ENCODE results near the gene KMT2D.

KMT2D gene

GRCh38 chr12:49092816-49093406, 32.3 kb upstream of the KMT2D start:
- Mint-ChIP-seq H3K4me1 (peaks cover 39 to 54% of the 10 kb centered on the region in 2 donors), H3K4me3 (no peak overlapping the region), H3K9me3 (no peaks in the 10 kb centered on the region), H3K27me3 (peaks cover 59 to 60% of the 10 kb centered on the region in 2 donors), H3K36me3 (peaks cover 9 to 25% of the 10 kb centered on the region in 2 donors), H3K27ac (no peak overlapping the region)
- no peak for ATAC-seq (replicated peaks)
- no peak for DNase-seq

GRCh38 chr12:49092086-49092815, 31.7 kb upstream of the KMT2D start:
- peak; percentile 56 for DNase-seq
- Mint-ChIP-seq H3K4me3 (peak overlapping the region; percentile 70 to 71), H3K36me3 (peaks cover 9 to 20% of the 10 kb centered on the region in 2 donors), H3K27ac (peak overlapping the region; percentile 26), H3K9me3 (no peaks in the 10 kb centered on the region), H3K27me3 (peaks cover 59 to 60% of the 10 kb centered on the region in 2 donors), H3K4me1 (peaks cover 41 to 55% of the 10 kb centered on the region in 2 donors)
- peak; percentile 40 to 55 for ATAC-seq (replicated peaks)

DNA sequence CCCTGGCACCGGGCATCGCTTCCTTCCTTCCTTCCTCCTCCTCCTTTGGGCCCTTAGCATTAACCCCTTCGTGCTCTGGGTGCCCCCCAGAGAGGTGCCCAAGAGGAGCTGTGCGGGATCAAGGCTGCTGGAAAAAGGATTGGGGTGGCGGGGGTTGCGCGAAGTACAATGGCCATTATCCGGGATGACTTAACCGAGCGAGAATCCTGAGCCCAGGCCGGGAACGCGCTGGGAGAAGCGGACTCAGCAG, 31.2 kb upstream of the KMT2D start:
- DNase-seq (no peak), ATAC-seq (replicated peaks) (no peak)
- peaks cover 59 to 61% of the 10 kb centered on the region in 2 donors for H3K27me3 Mint-ChIP-seq
- H3K4me3 Mint-ChIP-seq: peak overlapping the region; percentile 70 to 71
- H3K36me3 Mint-ChIP-seq: peaks cover 9 to 18% of the 10 kb centered on the region in 2 donors
- peak overlapping the region; percentile 26 for H3K27ac Mint-ChIP-seq
- H3K9me3 Mint-ChIP-seq: no peaks in the 10 kb centered on the region
- peaks cover 41 to 55% of the 10 kb centered on the region in 2 donors for H3K4me1 Mint-ChIP-seq

DNA sequence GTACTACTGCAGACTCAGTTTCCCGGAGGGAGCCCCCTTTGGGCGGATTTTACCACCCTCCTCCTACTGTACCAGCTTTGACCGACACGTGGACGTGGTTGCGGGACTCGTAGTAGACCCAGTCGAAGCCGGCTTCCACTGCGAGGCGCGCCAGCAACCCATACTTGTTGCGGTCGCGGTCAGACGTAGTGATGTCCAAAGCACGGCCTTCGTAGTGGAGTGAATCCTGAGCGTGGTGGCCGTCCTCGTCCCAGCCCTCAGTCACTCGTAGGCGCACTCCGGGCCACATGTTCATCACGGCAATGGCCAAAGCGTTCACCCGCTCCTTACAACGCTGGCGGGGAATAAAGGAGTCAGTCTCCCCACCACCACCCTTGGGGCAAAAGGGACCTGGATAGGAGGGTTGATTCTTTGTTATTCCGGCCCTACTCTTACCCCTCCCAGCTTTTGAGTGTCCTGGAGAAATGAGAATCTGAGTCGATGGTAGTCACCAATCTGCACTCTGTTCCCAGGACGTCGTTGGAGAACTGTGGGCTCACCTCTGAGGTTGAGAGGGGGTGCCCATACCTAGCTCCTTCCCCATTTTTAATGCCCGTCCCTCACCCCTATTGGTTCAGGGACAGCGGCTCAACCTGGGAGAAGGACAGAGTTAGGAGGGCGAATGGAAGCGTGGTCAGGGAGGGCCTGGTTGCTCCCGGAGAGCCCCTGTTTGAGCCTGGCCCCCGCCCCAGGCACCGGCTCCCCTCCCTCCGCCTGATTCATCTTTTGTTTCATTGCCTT, 30.7 kb upstream of the KMT2D start:
- peaks cover 59 to 66% of the 10 kb centered on the region in 2 donors for H3K27me3 Mint-ChIP-seq
- peak overlapping the region; percentile 88 for H3K27ac Mint-ChIP-seq
- H3K4me3 Mint-ChIP-seq: peak overlapping the region; percentile 72 to 79

DNA sequence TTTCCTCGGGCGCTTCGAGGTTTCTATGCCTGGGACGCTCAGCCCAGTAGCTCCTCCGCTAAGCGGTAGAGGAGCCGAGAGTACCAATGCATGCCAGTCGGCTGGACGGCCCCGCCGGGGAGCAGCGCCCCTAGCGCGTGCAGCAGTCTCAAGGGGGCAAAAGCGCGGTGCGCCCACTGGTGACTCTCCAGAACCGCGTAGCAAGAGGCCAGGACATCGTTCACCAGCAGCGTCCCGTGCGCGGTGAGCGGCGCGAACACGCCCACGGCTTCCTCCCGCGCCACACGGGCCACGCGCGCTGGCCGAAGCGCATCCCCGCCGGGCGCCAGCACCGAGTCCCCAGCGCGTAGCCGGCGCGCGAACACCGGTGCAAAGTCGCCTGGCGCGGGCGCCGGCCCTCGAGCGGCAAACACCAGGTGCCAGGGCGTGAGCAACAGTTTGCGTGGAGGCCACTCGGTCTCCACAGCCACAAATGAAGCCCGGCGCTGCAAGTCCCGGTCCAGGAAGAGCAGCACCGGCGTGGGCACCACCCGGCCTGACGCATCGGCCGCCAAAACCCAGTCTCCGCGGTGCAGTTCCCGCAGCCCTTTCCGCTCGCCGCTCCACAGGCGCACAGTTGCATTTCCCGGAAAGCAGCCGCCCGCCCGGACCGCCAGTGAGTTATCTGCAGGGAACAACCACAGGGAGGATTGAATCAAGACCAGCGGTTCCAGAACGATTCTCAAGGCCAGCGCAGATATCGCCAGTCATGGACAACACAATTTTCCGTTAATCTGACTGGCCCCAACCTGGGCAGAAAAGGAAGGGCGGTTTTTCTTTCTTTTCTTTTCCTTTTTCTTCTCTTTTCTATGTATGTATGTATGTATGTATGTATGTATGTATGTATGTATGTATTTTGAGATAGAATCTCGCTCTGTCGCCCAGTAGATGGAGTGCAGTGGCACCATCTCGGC, 29.5 kb upstream of the KMT2D start:
- peaks cover 38 to 55% of the 10 kb centered on the region in 2 donors for H3K4me1 Mint-ChIP-seq
- peaks cover 0 to 4% of the 10 kb centered on the region in 2 donors for H3K36me3 Mint-ChIP-seq
- DNase-seq (peak; percentile 28), ATAC-seq (replicated peaks) (peak; percentile 22 to 23)
- H3K27ac Mint-ChIP-seq: peak overlapping the region; percentile 67
- no peaks in the 10 kb centered on the region for H3K9me3 Mint-ChIP-seq
- peaks cover 52 to 66% of the 10 kb centered on the region in 2 donors for H3K27me3 Mint-ChIP-seq
- H3K4me3 Mint-ChIP-seq: peak overlapping the region; percentile 77 to 83

More for the DNA sequence above, 30.7 kb upstream of the KMT2D start:
- no peaks in the 10 kb centered on the region for H3K9me3 Mint-ChIP-seq
- peaks cover 8 to 13% of the 10 kb centered on the region in 2 donors for H3K36me3 Mint-ChIP-seq
- H3K4me1 Mint-ChIP-seq: peaks cover 41 to 55% of the 10 kb centered on the region in 2 donors
- DNase-seq (no peak), ATAC-seq (replicated peaks) (no peak)

DNA sequence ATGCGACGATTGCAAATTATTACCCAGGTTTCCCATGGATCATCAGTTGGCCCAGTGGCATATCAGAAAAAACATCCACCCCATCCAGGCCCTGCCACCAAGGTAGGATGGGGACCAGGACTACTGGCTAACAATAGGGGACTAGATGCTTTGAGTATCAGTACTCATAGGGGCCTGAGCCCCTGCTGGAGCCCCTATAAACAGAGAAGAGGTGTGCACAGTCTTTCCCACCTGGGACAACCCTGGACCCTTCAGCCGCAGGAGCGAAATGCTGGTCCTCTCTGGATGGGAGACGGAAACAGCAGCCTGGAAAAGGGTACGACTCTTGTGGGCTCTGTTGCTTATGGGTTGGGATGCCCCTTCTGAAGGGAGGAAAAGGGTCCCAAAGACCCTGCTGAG, 28.3 kb upstream of the KMT2D start:
- peak overlapping the region in 1 of 2 donors; percentile 23 for H3K4me3 Mint-ChIP-seq
- no peaks in the 10 kb centered on the region for H3K9me3 Mint-ChIP-seq
- no peak for DNase-seq

DNA sequence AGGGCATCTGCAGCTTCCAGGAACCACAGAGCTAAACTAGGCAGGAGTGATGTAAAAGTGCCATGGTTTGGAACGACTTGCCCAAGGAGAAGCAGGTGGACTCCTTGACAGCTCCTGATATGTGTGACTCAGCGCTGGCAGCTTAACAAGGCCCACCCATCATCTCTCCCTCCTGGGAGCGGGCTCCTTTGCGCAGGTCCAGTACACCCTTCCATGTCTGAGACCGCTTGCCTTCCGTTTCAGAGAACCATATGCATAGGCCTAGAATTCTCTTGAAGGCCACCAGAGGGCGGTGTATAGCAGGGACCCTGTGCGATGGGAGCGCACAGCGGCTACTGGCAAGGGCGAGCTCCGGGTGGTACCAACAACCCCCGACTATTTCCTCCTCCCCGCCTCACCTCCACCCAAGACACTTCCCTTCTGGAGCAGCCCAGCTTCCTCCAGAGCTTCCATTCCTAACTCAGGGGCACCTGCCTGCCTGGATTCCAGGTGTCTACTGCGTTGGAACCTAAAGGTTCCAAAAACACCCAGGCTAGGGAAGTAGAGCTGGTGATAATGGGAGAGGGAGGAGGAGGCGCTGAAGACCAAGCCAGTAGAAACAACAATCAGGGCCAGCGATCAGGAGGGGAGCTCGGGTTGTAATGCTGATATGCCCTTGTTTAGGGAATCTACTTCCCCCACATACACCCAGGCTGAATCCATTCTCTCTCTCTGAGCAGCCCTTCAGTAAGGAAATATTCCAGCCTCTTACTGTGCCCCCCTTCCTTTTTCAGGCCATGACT, 27.7 kb upstream of the KMT2D start:
- ATAC-seq (replicated peaks) (peak; percentile 93 to 94), DNase-seq (peak; percentile 63)
- H3K9me3 Mint-ChIP-seq: no peaks in the 10 kb centered on the region
- H3K27me3 Mint-ChIP-seq: peaks cover 40 to 54% of the 10 kb centered on the region in 2 donors
- H3K4me3 Mint-ChIP-seq: peak overlapping the region; percentile 23 to 62
- H3K4me1 Mint-ChIP-seq: peaks cover 30 to 43% of the 10 kb centered on the region in 2 donors
- H3K36me3 Mint-ChIP-seq: peaks cover 0 to 3% of the 10 kb centered on the region in 2 donors
- H3K27ac Mint-ChIP-seq: no peak overlapping the region

More for the DNA sequence above, 28.3 kb upstream of the KMT2D start:
- no peak overlapping the region for H3K27ac Mint-ChIP-seq
- peaks cover 34 to 49% of the 10 kb centered on the region in 2 donors for H3K4me1 Mint-ChIP-seq
- H3K27me3 Mint-ChIP-seq: peaks cover 46 to 60% of the 10 kb centered on the region in 2 donors
- ATAC-seq (replicated peaks): no peak
- peaks cover 0 to 3% of the 10 kb centered on the region in 2 donors for H3K36me3 Mint-ChIP-seq

- Mint-ChIP-seq H3K27ac (no peak overlapping the region), H3K36me3 (peaks cover 0 to 2% of the 10 kb centered on the region in 2 donors)
These were observed 25.5 kb upstream of the KMT2D start for GRCh38 chr12:49086116-49086515.

GRCh38 chr12:49084438-49084837, 23.8 kb upstream of the KMT2D start:
- no peak overlapping the region for H3K27ac Mint-ChIP-seq
- DNase-seq (no peak), ATAC-seq (replicated peaks) (no peak)
- H3K4me1 Mint-ChIP-seq: peaks cover 8 to 9% of the 10 kb centered on the region in 2 donors
- no peaks in the 10 kb centered on the region for H3K36me3 Mint-ChIP-seq
- H3K27me3 Mint-ChIP-seq: peaks cover 19 to 30% of the 10 kb centered on the region in 2 donors
- H3K9me3 Mint-ChIP-seq: no peaks in the 10 kb centered on the region
- no peak overlapping the region for H3K4me3 Mint-ChIP-seq

More at GRCh38 chr12:49086116-49086515, 25.5 kb upstream of the KMT2D start:
- Mint-ChIP-seq H3K4me1 (peaks cover 17 to 25% of the 10 kb centered on the region in 2 donors), H3K9me3 (no peaks in the 10 kb centered on the region), H3K4me3 (no peak overlapping the region), H3K27me3 (peaks cover 30 to 45% of the 10 kb centered on the region in 2 donors)
- no peak for ATAC-seq (replicated peaks)
- no peak for DNase-seq

GRCh38 chr12:49079793-49080192, 19.2 kb upstream of the KMT2D start:
- Mint-ChIP-seq H3K36me3 (no peaks in the 10 kb centered on the region), H3K9me3 (no peaks in the 10 kb centered on the region), H3K27me3 (peaks cover 9 to 11% of the 10 kb centered on the region in 2 donors), H3K4me3 (no peak overlapping the region), H3K4me1 (no peaks in the 10 kb centered on the region), H3K27ac (no peak overlapping the region)
- DNase-seq (no peak), ATAC-seq (replicated peaks) (no peak)

DNA sequence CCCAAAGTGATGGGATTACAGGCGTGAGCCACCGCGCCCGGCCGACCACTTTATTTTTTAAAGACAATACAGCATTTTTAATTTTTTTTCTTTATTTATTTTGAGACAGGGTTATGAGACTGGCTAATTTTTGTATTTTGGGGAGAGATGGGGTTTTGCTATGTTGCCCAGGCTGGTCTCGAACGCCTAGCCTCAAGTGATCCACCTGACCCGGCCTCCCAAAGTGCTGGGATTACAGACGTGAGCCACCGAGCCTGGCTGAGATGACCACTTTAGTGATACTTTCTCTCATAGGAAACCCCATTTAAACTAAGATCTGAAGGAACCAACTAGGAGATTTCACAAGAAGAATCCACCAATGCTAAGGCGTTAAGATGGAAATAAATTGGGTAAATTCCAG, 10.4 kb upstream of the KMT2D start:
- peaks cover 17 to 18% of the 10 kb centered on the region in 2 donors for H3K4me1 Mint-ChIP-seq
- ATAC-seq (replicated peaks): no peak
- H3K9me3 Mint-ChIP-seq: no peaks in the 10 kb centered on the region
- no peaks in the 10 kb centered on the region for H3K27me3 Mint-ChIP-seq
- no peak overlapping the region for H3K27ac Mint-ChIP-seq
- DNase-seq: no peak
- peaks cover 0 to 2% of the 10 kb centered on the region in 2 donors for H3K36me3 Mint-ChIP-seq
- no peak overlapping the region for H3K4me3 Mint-ChIP-seq

GRCh38 chr12:49069507-49070346, 9.1 kb upstream of the KMT2D start, which contains the start of gene RHEBL1:
RHEBL1 (minus strand) TSS chr12:49069979; CDS start chr12:49069785, 194 bp downstream.
- Mint-ChIP-seq H3K9me3 (no peaks in the 10 kb centered on the region), H3K27me3 (no peaks in the 10 kb centered on the region), H3K4me3 (peak within 1 kb of the TSS; percentile 90 to 93), H3K27ac (peak within 1 kb of the TSS; percentile 90), H3K4me1 (peaks cover 17 to 18% of the 10 kb centered on the region in 2 donors), H3K36me3 (peaks cover 5% of the 10 kb centered on the region in 2 donors)
- peak; percentile 98 to 99 for ATAC-seq (replicated peaks)
- DNase-seq: peak; percentile 100
